ENCODE data around the gene GRSF1.
A peak's percentile ranks its signal among the peaks of the same experiment; 100 is the strongest.
"Not testable (repeated sequence)": the region's sequence is repeated elsewhere in the genome, so short reads cannot be mapped to it uniquely, and the experiment has no call there.

The GRSF1 gene

DNA sequence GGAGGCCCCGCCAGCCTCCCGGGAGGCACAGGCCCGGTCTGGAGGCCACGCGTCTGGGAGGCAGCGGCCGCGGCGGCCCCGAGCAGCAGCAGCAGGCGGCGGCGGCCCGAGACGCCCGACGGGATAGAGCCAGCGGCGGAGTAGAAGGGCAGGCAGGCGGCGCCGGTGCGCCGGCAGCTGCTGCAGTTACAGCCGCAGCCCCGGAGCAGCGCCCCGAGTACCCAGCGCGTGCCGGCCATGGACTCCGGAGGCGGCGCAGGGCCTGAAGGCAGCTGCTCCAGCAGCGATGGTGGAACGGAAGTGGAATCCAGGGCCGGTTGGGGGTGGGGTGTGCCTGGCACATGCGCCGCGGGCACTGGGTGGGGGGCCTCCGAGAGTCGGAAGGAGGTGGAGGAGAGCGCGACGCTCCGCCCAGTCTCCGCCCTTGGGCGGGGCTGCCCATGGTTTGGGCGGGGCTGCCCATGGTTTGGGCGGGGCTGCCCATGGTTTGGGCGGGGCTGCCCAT, at the start of gene GRSF1:
GRSF1 (minus strand) TSS at position 302 of the 505 bp plus-strand sequence; CDS start at position 239, 63 bp downstream.
- peak; percentile 91 for DNase-seq (ENCODE audit: low spot score)

DNA sequence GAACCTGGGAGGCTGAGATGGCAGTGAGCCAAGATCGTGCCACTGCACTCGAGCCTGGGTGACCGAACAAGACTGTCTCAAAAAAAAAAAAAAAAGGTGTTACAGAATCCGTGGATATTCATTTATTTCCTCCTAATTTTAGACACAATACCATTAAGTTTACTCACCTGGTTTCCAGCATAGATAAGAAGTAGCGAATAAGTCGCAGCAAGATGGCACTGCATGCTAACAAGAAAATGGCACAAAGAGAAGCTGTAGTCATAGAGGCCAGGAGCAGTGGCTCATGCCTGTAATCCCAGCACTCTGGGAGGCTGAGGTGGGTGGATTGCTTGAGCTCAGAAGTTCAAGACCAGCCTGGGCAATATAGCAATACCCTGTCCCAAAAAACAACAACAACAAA, 45.5 kb upstream of the GRSF1 start:
- DNase-seq (ENCODE audit: low spot score) = no peak

- DNase-seq (ENCODE audit: low spot score) = no peak
These were observed 41.0 kb upstream of the GRSF1 start for GRCh38 chr4:70880739-70881138.

DNA sequence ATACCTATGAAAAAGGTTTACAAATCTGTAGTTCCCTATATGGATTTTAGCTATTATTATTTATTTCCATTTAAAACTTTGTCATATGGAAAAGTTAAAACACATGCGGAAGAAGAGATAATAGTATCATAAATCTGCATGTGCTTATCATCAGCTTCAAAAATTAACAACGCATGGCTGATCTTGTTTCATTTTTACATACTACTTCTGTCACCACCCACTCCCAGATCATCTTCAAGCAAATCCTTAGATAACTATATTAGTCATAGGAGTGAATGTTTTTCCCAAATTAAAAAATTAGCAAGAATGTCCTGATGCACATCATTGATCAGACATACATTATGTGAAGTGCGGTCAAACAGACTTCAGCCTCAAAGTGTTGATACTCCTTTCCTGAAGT, 37.9 kb upstream of the GRSF1 start:
- no peak for DNase-seq (ENCODE audit: low spot score)

DNA sequence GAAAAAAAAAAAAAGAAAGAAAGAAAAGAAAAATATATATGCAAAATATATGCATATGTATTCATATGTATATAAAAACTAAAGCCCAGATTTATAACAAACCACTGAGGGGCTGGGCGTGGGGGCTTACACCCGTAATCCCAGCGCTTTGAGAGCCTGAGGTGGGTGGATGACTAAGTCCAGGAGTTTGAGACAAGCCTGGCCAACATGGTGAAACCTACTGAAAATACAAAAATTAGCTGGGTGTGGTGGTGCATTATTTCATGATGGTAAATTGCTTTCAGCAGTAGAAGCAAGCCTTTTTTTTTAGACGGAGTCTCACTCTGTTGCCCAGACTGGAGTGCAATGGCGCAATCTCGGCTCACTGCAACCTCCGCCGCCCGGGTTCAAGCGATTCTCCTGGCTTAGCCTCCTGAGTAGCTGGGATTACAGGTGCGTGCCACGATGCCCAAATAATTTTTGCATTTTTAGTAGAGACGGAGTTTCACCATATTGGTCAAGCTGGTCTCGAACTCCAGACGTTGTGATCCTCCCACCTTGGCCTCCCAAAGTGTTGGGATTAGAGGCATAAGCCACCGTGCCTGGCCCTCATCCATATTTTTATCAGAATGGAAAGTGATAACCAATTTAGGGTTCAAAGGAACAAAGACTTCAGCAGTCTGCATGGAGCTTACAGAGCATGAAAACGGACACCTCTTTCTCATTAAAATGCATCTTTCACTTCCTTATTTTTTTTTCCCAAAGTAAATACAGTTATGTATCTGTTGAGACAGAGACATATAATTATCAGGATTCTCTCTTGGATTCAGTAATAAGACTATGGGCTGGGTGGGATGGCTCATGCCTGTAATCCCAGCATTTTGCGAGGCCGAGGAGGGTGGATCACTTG, 34.8 kb upstream of the GRSF1 start:
- DNase-seq (ENCODE audit: low spot score) = no peak

DNA sequence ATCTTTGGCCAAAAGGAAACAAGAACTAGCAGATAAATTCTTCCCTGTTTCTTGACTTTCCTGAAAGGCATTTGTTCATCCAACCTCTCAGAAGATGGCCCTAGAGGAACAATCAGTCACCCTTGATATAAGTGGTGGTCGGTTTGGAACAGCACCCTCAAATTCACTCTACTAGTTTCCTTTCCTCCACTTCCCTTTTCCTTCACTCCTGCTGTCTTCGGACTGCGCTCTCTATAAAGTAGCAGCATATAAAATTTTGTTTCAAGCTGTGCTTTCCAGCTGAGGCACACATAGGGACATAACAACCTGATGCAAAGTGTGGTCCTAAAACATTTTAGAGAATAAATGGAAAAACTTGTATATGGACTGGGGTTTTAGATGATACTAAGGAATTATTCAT, 33.5 kb upstream of the GRSF1 start:
- DNase-seq (ENCODE audit: low spot score) = no peak

- DNase-seq (ENCODE audit: low spot score) = no peak
These were observed 29.1 kb upstream of the GRSF1 start for GRCh38 chr4:70868778-70869177.

- DNase-seq (ENCODE audit: low spot score) = no peak
These were observed 23.6 kb upstream of the GRSF1 start for GRCh38 chr4:70863099-70863790.

DNA sequence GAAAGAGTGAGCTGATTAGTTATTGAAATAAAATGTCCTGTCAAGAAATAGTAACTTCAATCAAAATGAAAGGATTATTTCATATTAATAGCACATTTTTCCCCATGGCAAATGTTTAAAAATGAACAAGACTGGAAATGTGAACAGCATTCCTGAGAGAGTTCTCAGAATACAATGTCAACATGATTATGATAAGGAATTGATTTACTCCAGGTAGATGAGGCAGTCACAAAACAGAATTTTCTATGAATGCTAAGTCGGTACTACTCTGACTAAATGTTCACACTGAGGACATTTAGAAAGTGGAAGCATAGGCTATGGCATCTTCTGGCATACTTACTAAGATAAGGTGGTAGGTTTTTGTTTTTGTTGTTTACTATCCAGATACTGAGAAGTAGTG, 19.4 kb upstream of the GRSF1 start:
- no peak for DNase-seq (ENCODE audit: low spot score)

DNA sequence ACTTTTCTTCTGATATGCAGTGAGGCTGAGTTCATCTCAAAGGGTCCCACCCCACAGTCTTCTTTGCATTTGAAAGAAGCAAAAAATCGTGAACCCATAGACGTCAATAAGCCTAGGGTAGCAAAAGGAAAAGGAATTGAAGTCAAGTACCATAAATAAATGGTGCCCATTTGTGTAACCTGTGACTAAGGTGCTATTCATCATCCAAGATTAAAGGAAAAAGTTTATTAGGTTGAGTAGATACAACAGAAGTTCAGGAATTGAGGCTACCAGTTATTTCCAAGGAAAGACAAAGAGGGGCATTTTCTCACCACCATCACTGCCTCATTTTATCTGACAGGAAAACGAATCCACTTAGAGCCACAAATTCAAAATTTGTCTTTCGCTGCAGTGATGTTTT, 18.8 kb upstream of the GRSF1 start:
- DNase-seq (ENCODE audit: low spot score) = no peak

DNA sequence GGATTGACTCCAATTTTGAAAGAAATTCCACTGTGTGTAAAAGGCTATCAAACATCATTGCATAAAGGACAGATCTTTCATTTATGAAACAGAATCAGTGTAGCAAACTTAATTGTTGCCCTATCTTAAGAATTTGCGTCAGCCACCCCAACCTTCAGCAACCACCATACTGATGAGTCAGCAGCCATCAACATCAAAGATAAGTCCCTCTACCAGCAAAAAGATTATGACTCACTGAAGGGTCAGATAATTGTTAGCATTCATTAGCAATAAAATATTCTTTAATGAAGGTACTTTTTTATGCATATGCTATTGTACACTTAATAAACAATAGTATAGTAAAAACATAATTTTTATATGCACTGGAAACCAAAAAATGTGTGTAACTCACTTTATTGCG, 15.8 kb upstream of the GRSF1 start:
- DNase-seq (ENCODE audit: low spot score) = no peak

- DNase-seq (ENCODE audit: low spot score) = no peak
These were observed 9.6 kb upstream of the GRSF1 start for GRCh38 chr4:70849291-70849690.

DNA sequence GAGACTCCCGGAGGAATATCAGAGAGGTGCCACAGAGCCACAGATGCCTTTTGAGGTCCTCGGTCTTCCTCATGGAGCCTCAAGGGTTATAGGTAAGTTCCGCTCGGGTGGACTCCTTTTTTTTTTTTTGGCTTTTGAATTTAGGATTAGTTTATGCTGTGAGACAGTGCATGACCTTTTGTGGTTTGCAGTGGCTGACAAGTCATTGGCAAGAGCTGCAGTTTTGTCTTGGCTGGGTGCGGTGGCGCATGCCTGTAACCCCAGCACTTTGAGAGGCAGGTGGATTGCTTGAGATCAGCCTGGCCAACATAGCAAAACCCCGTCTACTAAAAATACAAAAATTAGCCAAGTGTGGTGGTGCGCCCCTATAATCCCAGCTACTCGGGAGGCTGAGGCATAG, 4.5 kb upstream of the GRSF1 start:
- DNase-seq (ENCODE audit: low spot score) = no peak

- DNase-seq (ENCODE audit: low spot score) = no peak
These were observed 3.2 kb upstream of the GRSF1 start for GRCh38 chr4:70842761-70843435.

- no peak for DNase-seq (ENCODE audit: low spot score)
These were observed 2.3 kb upstream of the GRSF1 start for GRCh38 chr4:70841951-70842350.

DNA sequence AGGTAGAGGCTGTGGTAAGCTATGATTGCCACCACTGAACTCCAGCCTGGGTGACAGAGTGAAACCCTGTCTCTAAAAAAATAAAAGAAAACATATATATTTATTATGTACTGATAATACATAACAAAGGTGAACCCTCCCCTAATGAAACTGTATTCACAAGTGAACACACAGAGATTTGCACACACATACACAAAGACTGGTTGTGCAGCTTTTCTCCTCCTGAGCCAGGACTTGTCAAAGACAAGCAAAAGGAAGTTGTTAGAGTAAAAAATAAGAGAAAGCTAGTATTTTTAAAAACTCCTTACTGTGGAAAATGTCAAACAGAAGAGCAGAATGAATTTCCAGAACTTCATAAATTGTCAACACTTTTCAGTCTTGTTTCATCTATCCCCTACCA, 1.5 kb upstream of the GRSF1 start:
- no peak for DNase-seq (ENCODE audit: low spot score)

GRCh38 chr4:70840631-70841030, 941 bp upstream of the GRSF1 start:
- not testable (repeated sequence) for DNase-seq (ENCODE audit: low spot score)

GRCh38 chr4:70840137-70840536, 447 bp upstream of the GRSF1 start:
- DNase-seq (ENCODE audit: low spot score) = peak; percentile 87

- DNase-seq (ENCODE audit: low spot score) = peak; percentile 44
These were observed 763 bp downstream of the GRSF1 start for GRCh38 chr4:70838666-70839588.

GRCh38 chr4:70838204-70838603, 1.5 kb downstream of the GRSF1 start:
- DNase-seq (ENCODE audit: low spot score) = no peak

DNA sequence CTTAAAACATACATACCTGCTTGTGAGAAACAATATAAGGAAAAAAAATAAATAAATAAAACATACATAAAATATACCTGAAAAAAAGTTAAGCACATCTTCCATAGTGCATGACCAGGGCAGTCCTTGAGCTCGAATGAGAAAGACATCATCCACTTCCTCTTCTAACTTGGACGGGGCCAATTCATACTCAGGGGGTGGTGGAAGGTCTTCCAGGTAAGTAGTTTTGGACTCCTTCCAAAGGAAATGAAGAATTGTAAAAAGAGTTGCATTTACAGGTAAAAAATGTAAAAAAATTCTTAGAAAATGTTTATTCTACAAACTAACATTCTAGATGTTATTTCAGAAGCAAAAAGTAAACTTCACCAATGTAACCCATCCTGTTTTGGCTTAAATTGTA, 3.6 kb downstream of the GRSF1 start:
- DNase-seq (ENCODE audit: low spot score) = no peak

DNA sequence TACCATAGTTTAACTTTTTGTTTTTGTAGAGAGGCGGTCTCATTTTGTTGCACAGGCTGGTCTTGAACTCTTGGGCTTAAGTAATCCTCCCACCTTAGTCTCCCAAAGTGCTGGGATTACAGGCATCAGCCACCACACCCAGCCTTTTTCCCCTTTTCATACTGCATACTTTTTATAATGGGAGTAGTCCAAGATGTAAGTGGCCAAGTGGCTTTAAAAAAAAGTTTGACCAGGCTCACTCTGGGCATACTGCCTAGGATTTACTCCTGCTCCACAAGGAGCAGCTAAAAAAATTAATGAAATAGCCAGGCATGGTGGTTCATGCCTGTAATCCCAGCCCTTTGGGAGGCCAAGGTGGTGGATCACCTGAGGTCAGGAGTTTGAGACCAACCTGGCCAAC, 6.0 kb downstream of the GRSF1 start:
- DNase-seq (ENCODE audit: low spot score) = no peak

Data from LoVo (cell line).